GM18508 (cell line): ENCODE results near the gene EFCAB7.

Source experiments
- ATAC-seq: cut with Tn5 transposase; IDR thresholded peaks from one replicate; pipeline ENCODE4 v1.9.1; 2021; ENCODE audit warnings: moderate number of reproducible peaks; ENCODE audit not compliant: insufficient read depth, unreplicated experiment

EFCAB7 gene

DNA sequence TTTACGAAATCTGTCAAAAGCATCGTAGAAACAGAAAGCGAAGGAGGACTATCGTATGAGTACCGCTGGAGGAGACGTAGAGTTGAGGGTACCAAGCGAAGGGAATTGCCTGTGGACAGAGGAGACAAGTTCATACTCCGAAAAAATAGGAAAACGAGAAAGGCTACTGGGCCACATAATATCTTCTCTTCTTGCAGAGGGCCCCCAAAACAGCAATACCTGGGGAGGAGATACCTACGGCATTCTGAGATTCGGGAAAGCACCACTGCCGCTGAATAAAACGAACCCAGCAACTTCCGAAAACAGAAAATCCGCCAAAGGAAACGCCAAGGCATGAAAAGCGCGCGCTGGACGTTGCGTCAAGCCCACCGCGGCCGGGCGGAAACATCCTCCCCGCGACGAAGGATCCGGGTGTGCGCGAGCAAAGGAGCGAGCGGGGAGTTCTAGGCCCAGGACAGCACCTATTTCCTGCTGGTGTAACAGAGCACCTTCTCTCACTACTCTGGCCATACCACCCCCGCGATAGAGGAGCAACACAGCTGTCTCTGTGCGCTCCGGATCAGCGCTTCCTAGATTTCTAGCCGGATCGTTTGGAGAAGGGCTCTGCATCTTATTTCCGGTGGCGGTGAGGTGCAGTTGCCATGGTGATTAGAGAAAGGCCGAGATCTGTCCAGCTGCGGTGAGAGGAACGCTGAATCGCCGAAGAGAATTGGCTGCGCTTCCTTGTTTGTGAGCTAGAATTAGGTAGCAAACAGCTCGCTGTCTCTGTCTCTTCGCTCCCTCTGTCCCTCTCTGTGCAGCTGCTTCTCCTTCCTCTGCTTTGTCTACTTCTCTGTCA lies at the start of gene EFCAB7, which contains the start of gene ITGB3BP:
Gene EFCAB7 (plus strand): TSS at position 635 of the 838 bp plus-strand sequence. CDS start 2,048 bp downstream, outside the sequence.
Gene ITGB3BP (minus strand): TSS at position 335 of the 838 bp plus-strand sequence. CDS start 92 bp downstream, at position 243.
- peak; percentile 71 for ATAC-seq

DNA sequence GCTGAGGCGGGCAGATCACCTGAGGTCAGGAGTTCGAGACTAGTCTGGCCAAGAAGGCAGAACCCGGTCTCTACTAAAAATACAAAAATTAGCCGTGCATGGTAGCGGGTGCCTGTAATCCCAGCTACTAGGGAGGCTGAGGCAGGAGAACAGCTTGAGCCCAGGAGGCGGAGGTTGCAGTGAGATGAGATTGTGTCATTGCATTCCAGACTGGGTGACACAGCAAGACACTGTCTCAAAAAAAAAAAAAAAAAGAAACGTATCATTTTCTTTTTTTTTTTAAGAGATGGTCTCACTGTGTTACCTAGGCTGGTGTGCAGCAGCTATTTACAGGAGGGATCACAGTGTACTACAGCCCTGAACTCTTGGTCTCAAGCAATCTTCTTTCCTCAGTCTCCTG lies 47.6 kb upstream of the EFCAB7 start:
- no peak for ATAC-seq

DNA sequence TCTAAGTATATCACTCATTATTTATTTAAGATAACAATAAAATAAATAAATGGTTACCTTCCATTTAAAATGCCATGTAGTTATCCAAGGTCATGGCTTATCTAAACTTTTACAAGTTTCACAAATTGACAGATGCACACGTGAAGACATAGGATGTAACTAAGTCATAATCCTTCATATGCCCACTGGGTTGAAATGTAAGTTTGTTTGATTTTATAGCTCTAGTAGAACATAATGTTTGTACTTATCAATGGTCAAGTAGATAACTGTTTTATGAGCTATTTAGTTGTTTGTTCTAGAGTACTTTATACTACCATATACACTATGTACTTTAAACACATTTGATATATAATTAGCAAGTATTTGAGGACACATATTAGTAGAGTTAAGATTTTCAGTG lies 43.3 kb upstream of the EFCAB7 start:
- no peak for ATAC-seq

DNA sequence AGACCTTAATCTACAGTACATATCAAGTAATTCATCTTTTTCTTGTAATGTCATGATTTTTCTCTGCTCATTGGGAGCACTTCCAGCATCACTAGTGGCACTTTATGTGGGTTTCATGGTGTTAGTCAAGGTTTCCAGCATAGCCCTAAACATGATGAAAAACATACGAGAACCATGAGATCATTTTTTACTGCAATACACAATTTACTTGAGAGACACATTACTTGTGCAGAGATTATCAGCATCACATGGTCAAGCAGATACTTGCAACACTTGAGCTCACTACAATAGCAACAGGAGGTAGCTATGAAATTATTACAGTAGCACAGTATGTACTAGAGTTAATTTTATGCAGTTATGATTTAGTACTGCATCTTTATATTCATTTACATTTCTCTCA lies 36.7 kb upstream of the EFCAB7 start:
- ATAC-seq = no peak

DNA sequence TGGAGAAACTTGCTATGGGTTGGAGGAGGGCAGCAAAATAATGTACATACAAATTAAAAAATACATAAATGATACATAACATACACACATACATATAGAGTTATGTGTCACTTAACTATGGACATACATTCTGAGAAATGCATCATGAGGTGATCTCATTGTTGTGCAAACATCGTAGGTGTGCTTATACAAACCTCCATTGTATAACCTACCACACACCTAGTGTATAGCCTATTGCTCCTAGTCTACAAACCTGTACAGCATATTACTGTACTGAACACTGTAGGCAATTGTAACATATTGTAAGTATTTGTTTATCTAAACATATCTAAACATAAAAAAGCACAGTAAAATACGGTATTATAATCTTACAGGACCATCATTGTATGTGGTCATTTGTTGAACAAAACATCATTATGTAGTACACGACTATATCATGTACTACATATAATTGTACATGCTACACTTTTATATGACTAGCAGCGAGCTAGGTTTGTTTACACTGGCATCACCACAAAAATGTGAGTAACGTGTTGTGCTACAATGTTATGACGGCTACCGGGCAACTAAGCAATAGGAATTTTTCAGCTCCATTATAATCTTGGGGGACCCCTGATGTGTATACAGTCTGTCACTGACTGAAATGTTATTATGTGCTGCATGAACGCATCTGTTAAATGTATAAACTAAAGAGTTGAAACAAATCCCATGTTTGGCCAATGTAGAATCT lies 35.8 kb upstream of the EFCAB7 start:
- no peak for ATAC-seq

DNA sequence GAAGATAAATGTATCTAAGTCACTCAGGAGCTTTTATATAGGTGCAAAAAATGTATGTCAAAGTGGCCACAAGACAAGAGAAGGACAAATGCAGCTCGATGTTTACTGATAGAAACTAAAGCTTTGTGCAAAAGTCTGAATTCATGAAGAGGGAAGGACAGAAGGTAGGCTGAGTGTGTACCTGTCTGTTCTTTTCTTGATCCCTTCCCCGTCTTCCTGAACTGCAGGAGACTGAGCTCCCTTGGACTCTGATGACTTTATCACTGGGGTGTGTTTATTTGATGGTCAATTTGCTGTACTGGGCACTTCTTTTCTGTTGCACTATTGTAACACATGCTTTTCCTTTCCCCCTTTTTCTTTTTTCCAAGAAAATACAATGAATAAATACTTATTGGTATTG lies 25.7 kb upstream of the EFCAB7 start:
- ATAC-seq = no peak

GRCh38 chr1:63498106-63498505 lies 25.2 kb upstream of the EFCAB7 start:
- ATAC-seq = no peak

GRCh38 chr1:63501256-63501655 lies 22.1 kb upstream of the EFCAB7 start:
- no peak for ATAC-seq

- ATAC-seq = no peak
Measured at GRCh38 chr1:63506782-63507181, 16.5 kb upstream of the EFCAB7 start.

DNA sequence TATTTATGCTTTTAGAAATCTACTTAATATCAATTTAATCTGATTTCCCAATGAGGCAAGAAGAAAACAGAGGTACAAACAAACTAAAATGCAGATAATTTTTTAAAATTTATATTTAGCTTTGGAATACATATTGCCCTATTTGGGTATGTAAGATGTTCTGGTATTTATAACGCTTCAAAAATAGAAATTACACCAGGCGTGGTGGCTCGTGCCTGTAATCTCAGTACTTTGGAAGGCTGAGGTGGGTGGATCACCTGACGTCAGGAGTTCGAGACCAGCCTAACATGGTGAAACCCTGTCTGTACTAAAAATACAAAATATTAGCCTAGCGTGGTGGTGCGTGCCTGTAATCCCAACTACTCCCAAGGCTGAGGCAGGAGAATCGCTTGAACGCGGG lies 13.6 kb upstream of the EFCAB7 start:
- ATAC-seq = no peak

GRCh38 chr1:63512584-63512983 lies 10.7 kb upstream of the EFCAB7 start:
- no peak for ATAC-seq

GRCh38 chr1:63516629-63517028 lies 6.7 kb upstream of the EFCAB7 start:
- ATAC-seq = no peak

- ATAC-seq = peak; percentile 9
Measured at GRCh38 chr1:63523738-63524137, 413 bp downstream of the EFCAB7 start.

- no peak for ATAC-seq
Measured at GRCh38 chr1:63524201-63524600, 876 bp downstream of the EFCAB7 start.

DNA sequence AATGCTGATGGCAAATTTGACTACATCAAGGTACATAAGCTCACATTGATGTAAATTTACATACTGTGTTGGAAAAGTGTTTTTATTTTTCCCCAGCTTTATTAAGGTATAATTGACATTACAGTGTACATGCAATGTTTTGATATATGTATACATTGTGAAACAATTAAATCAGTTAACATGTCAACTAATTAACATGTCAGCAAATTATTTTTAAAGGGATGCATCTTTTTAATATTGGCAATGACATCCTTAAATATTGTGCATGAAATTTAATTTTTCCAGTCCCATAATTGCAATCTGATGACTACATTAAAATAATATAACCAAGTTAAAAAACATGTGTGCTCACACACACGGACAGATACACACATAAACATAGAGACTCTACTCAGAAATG lies 9.4 kb downstream of the EFCAB7 start:
- no peak for ATAC-seq

DNA sequence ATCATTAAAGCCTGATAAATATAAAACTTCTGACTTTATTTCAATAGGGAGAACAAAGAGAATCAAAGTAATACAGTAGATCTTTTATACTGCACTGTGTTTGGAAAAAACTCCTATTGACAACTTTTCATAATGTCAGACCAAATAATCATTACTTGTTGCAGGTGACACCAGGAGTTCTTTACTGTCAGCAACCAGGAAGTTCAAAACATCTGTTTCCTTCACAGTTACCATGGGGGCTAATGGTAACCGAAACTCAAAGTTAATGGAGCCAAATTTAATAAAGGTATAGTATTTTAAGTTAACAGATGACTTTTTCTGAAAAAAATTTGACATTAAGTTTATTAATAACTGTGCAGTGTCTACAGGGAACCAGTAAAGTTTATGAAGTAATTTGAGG lies 10.6 kb downstream of the EFCAB7 start:
- no peak for ATAC-seq

GRCh38 chr1:63534406-63534805 lies 11.1 kb downstream of the EFCAB7 start:
- ATAC-seq = no peak

DNA sequence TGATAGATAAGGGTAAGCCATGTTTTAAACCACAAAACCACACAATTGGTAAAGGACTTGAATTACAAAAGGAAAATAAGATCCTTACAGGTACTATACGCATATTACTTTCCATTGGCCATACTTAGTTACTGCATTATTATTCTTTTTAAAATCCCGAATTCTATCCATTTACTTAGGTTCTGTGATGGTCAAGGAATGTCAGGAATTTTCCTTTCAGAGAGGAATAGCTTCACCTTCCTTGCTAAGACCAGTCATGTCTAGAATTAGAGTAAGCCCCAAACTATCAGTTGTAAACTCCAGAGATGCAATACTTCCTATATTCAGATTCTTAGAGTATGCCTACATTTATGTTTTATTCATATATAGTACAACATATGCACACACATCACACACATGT lies 13.7 kb downstream of the EFCAB7 start:
- no peak for ATAC-seq

- no peak for ATAC-seq
Measured at GRCh38 chr1:63537940-63538339, 14.6 kb downstream of the EFCAB7 start.

DNA sequence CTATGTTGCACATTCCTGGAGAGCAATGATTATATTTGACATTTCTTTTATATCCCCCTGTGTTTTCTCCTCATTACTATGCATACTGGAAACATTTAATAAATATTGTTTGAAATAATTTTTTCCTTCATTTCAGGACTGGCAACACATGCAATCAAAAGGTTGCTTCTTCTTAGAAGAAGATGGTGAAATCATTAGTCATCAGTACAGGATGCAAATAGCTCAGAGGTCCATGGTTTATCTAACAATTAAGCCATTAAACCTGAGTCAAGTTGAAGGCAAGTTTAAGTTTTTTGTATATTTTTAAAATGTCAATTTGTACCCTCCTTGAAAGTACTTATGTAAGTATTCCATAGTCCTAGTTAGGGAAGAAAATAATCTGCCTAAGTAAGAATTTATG lies 22.5 kb downstream of the EFCAB7 start:
- no peak for ATAC-seq

- no peak for ATAC-seq
Measured at GRCh38 chr1:63547621-63548294, 24.4 kb downstream of the EFCAB7 start.
